ENCODE data around the gene IQCK.

DNA sequence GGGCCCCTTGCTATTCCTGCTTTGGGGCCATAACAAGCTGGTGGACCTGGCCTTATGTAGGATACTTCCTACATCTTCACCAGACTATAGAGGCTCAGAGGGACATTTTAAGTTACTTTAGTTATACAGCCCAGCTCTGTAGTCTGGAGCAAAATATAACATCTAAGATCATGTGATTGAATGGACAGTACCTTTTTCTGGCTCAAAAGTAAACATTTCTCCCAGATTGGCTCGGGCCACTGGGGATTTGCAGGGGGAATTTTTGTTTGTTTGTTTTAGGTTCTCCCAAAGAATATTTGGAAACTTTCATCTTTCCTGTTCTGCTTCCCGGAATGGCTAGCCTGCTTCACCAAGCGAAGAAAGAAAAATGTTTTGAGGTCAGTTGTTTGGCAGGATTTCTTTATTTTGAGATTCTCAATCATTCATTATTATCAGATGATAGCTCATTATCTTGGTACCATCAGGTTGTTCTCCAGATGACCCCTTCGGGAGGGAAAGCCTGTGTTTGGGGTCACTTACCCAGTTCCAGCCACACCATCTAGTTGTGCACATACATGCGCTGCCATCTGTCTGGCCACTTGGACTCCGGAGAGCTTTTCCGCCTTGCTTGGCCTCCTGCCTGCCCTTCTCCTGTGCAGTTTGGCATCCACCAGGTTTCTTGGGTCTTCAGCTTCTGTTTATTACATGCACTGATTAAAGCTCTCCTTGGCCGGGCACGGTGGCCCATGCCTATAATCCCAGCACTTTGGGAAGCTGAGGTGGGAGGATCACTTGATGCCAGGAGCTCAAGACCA is 17.2 kb downstream of the IQCK start:
- TF ChIP-seq, protein P1, sequence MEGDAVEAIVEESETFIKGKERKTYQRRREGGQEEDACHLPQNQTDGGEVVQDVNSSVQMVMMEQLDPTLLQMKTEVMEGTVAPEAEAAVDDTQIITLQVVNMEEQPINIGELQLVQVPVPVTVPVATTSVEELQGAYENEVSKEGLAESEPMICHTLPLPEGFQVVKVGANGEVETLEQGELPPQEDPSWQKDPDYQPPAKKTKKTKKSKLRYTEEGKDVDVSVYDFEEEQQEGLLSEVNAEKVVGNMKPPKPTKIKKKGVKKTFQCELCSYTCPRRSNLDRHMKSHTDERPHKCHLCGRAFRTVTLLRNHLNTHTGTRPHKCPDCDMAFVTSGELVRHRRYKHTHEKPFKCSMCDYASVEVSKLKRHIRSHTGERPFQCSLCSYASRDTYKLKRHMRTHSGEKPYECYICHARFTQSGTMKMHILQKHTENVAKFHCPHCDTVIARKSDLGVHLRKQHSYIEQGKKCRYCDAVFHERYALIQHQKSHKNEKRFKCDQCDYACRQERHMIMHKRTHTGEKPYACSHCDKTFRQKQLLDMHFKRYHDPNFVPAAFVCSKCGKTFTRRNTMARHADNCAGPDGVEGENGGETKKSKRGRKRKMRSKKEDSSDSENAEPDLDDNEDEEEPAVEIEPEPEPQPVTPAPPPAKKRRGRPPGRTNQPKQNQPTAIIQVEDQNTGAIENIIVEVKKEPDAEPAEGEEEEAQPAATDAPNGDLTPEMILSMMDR (IDR thresholded peaks at IDR 0.05; ENCODE audit: poor library complexity) = no peak
- no peak for TF ChIP-seq EZH2phosphoT487 (IDR thresholded peaks at IDR 0.05; ENCODE audit: low read depth, severe bottlenecking, unreplicated experiment)

Measured in hepatocyte (in vitro differentiated cells).